NCI-H1694 (cell line): ENCODE data around the gene CAMK4.

ENCODE experiments used
- DNase-seq: peaks from one replicate; lab custom pipeline; 2025; lab: John Stamatoyannopoulos, UW

Gene CAMK4

DNA sequence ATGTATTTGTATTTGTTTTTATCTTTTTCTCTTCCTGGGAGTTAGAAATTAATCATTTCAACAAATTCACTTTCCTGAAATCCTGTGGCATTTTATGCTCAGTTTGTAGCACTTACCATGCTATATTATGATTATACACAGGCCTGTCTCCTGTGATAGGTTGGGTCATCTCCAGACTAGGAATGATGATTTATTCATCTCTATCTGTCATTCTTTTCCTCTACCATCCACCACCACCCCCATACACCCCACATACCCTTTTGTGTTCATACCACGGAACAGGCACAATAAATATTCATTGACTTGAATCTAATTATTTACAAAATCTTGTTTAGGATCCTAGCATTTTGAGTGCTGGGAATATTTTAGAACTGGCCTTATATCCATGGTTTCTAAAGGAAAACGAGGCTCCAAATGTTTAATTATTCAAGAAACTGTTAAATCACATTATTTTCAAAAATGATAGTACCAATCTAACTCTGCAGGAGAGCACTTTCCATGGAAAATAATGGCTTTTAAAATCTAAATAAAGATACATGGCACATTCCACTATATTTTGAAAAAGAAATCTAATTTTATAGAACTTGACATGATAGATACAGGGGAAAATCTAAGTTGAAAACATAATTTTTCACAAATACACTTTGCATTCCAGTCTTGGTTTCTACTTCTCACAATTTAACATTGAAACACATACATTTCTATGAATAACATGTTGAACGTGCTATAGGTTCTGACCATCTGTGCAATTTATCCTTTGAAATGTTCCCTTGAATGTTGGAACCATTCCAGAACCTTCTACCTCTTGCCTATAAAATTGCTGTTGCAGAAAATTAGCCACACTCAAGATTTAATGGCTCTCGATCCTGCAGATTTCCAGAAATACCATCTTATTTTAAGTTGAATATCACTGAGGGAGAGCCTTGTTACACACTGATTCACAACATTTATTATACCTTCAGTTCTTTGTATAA lies 198.8 kb downstream of the CAMK4 start:
- DNase-seq = peak; percentile 73

DNA sequence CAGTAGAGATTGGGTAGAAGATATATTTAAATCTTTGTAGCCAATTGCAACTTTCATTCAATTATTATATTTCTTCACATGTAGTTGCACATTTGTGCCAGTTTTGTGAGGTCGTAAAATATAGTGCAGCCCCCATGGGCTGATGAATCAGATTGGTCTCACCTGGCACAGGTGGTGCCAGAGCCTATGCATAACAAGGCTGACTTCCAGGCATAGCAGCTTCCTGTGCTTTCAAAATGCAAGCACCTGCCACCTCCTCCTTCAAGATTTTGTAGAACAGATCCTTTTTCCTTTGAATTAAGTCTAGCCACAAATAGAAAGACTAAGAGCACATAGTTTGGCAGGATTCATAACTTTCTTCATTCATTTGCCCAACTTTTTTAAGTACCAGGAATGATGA lies 201.0 kb downstream of the CAMK4 start:
- DNase-seq = no peak

DNA sequence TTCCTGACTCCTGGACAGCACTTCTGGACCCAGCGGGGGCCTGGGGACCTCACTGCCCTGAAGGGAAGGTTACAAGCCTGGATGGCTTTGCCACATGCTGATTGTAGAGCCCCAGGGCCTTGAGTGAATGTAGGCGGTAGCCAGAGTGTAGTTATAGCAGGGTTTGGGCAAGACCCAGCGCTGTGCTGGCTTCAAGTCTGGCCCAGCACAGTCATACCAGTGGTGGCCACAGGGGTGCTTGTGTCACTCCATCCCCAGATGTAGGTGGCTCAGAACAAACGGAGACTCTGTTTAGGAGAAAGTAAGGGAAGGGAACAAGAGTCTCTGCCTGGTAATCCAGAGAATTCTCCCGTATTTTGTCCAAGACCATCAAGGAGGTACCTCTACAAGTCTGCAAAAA lies 203.6 kb downstream of the CAMK4 start:
- DNase-seq = no peak

DNA sequence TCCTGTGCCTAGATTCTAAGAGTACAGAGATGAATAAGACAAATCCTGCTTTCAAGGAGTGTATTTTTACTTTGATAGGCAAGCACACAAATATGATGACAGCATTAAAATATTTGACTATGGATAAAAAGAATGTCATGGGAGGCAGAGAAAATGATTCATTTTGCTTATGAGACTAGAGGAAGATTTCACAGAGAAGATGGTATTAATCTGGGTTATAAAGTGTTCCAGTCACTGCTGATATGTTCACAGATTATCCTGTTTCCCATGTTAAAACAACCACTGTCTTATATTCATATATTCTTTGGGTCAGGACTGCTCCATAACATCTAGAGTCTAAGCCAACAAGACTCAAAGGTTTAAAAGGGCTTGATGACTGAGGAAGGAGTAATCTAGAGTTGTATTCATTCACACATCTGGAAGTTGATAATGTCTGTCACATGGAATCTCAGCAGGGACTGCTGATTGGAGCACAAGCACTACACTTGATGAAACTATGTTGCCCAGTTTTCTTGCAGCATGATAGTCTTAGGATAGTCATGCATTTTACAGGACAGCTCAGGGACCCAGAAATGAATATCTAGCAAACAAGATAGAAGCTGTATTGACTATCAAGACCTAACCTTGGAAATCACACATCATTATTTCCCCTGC lies 208.8 kb downstream of the CAMK4 start:
- no peak for DNase-seq

DNA sequence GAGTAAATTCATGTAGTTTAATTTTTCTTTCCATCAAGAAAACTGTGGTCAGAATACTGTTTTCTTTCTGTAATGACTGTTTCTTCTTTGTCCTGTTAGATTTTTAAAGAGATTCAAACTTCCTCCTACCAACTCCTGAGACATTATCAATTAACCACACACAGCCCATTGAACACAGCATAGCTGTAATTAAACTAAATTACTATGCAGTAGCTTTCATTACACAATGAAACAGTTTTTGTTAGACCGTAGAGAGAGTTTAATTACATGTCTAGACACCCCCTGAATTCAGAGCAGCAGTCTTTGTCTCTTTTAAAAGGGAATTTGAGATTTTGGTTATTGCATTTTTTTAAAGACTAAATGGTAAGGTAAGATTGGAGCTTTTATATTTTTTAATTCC lies 210.6 kb downstream of the CAMK4 start:
- no peak for DNase-seq

DNA sequence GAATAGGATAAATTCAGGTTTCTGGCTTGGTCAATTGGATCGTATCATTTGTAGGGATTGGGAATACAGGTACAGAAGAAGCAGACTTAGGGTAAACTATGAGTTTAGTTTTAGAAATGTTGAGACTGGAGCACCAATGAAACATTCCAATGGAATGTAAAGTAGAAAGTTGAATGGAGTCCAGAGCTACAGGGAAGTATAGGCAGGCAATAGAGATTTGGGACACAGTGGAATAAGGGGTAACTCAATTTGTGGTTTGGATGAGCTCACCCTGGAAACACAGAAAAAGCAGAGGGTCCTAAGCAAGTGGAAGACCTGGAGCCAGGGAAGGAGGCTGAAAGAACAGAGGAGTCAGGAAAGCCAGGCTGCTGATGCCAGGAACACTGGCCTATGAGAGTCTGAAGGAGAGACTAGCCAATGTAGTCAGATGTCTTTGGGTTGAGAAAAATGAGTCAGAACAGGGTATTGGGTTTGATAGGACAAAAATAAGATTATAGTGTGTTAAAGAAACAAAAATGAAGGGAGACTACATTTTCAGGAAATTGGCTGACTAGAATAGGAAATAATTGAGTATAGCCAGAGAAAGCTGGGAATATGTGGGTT lies 215.4 kb downstream of the CAMK4 start:
- no peak for DNase-seq

DNA sequence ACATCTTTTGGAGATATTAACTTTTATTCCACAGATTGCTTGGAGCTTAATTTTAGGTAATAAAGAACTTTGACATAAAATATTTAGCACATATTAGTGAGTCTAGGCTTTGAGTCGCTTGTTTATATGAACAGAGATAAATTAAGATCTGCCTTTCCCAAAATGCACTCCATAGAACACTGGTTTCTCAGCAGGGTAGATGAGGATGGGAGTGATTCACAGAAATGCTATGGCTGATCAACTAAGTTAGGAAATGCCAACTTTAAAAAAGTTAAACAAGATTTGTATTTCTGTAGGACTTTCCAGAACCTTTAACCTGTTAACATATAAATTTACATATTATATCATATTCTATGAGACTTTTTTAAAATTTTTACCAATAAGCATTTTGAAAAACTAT lies 222.9 kb downstream of the CAMK4 start:
- DNase-seq = no peak

DNA sequence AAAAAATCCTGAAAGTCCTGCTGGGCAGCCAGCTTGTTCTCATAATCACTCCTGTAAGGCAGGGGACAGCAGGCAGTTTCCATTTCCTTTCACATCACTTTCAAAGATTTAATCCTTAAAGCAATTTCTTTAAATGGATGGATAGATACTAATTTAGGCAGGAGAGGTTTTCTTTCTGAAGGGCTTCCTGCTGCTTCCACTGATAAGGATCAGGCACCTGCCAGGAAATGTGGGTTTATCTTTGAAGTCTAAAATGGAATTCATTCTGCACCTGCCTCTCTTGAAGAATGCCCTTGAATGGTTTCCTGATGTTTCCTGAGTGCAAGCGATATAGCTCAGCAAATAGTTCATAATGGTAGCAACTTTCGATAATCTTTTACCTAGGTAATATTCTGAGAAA lies 223.6 kb downstream of the CAMK4 start:
- no peak for DNase-seq

DNA sequence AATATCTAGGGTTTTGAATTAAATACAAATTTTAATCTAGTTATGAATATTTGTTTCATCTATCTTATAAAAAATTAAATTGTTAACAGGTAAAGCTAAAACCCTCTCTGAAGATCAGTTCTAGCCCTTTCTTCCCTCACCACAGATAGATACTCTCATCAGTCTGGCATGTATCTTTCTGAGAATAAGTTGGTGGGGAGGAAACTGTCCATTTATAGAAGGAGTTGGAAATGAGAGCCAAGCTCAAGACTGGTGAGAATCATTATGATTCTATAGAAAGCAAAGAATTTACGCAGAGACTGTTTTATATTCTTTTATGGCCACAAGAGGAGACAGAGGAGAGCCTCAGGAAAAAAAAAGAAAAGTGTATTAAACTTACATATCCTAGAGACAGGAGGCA lies 229.1 kb downstream of the CAMK4 start:
- no peak for DNase-seq

DNA sequence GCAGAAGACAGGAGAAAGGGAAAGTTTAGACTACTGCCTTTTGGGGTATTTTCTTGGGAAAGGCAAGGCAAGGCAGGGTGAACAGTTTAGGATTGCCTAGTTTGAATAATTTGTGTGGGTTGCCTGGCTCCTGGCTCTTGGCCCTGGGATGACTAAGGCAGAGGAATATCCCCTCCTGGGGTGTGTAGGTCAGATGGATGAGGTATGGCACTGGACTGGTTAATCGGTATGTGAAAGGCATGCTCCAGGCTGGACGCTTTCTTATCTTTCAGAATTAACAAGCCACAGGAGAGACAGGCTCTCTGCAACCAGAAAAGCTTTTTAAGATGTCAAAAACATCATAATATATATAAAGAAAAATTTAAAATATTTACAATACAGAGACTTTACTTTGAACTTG lies 229.6 kb downstream of the CAMK4 start:
- no peak for DNase-seq

DNA sequence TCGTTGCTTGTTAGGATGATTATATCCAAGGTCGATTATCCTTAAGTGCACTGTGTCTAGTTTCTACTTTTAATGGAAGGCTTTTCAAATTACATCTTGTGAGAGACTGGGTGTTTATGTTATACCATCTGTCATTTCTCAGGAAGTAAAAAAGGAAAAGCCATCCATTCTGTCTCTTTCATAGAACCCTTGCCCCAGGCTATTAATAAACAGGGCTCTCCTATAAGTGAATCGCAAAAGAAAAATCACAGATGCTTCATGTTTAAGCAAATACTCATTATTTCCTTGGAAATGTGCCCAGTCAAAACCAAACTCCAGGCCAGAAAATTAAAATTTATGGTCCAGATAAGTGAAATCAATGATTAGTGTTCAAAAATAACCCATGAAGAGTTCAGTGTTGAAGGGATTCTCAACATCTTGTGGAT lies 230.0 kb downstream of the CAMK4 start:
- peak; percentile 94 for DNase-seq

DNA sequence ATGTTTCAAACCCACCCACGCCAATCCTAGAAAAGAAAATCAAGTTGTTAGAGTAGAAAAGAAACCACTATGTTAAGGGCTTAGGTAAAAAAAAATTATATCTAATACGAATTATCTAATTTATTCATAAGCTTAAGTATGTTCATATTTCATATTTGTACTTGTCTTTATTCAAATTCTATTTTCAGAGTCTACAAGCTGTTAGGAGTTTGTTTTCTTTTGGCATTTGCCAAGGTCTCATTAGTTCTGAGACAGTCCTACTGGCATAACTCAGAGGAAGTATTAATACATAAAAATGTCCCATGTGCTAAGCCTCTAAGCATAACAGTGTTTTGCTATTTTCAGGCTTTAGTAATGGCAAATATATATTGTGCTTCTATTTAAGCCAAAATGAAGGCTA lies 230.6 kb downstream of the CAMK4 start:
- peak; percentile 16 for DNase-seq

DNA sequence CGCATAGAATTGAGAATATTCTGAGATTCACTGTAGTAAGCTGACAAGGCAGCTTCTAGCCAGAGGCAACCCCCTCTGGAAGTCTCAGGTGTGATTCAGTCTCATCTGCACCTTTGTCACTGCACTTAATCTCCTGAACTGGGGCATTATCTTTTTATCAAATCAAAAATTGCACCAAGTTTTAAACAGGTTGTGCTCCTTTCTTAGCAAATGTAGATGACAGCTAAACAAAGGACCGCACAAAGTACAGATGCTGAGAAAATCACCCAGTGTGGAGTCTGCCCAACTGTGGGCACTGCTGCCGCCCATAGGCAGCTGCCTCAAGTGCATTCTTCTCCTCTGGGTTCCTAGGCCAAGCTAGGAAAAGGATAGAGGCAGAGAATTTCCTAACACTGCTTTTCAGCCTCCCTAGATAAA lies 237.1 kb downstream of the CAMK4 start:
- DNase-seq = peak; percentile 56

DNA sequence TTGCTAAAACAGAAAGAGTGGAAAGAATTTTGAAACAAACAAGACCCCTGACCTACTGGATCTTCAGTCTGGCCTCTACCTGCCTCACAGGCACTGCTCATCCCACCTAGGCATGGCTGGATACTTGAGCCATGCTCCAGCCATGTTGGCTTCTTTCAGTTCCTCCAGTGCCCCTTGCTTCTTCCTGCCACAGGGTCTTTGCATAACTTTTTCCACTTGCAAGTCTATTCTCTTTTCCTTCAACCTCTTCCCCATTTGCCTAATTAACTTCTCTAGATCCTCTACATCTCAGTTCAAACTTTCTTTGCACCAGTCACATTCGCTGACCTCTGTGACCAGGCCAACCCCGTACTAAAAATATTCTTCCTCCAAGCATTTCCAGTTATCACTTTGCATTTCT lies 237.8 kb downstream of the CAMK4 start:
- no peak for DNase-seq

DNA sequence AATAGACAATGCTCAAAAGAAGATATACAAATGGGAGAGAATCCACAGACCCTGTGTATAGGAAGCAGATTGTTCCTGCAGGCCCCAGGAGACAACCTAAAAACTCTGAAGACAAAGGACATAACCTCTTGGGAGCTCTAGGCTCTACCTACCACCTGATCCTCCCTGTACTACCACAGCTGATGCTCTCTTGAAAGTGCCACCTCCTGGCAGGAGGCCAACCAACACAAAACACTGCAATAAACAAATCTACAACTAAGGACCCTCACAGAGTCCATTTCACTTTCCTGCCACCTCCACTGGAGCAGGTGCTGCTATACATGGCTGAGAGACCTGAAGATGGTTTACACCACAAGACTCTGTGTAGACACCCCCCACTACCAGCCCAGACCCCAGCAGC lies 239.1 kb downstream of the CAMK4 start:
- DNase-seq = no peak

DNA sequence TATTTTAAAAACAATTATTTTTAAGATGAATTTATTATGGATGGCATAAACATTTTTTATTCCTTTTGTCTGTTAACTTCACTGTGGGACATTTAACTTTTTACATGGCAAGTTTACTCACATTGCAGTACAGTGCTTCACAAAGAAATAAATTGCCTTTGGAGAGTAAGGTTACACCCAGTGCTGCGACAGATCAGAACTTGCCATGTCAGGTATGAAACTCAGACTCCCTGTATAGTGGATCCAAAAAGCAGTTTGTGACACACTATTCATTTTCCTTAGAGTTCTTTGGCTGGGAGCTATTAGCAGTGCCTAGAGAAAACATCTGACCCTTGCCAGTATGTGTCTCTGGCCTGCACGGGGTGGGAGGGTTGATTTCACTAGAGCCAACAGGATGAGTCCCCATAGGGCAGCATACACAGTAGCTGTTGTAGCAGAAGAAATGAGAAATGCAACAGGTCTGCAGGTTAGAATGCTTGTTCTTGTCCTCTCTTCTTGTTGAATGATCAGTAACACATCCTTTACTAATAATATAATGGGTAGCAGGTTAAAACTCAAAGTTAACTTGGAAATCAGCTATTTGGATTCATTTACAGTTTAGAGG lies 245.2 kb downstream of the CAMK4 start:
- no peak for DNase-seq

DNA sequence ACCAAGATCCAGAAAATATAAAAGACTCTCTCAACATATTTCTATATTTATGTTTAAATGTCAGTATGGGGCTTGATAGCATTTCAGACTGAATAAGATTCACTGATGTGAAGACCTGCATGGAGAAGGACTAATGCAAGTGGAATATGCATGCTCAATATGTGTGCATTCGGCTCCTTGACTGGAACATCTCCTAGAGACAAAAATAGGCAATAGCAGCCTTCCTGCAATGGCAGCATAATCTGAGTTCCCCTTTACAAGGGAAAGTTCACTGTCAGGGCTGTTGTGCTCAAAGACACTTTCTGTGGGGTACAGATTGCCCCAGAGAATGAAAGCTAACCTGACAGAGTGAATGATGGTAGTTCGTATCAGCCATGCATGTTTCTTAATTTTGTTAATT lies 245.7 kb downstream of the CAMK4 start:
- no peak for DNase-seq

DNA sequence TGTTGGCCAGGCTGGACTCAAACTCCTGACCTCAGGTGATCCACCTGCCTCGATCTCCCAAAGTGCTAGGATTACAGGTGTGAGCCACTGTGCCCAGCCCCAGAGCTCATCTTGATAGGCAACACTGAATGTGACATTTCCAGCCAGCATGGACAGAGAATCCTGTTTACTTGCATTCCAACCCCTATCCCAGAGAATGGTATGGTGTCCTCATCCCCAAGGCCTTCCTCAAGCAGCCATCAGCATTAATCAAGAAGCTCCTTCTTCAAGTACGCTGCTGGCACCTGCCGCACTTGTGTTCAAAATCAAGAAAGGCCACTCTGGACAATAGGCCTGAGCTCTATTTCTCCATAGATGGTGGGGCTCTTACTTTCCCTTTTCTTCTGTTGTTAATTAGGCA lies 247.9 kb downstream of the CAMK4 start:
- no peak for DNase-seq

DNA sequence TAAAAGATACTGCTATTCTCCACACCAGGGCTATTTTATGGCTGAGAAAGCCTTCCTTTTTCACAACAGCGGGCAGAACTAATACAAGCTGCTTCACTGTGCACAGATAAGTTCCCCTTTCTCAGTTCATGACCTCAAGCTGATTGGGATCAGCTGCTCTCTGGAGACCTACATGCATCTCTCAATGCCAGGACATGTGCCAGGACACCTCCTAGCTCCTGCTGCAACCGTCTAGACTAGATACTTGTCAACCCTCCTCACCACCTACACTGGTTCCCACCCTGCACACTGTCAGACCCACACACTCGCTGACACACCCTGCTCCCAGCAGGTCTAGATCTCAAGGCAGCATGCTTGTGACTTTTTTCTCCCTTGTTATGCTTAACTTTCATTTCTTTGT lies 248.4 kb downstream of the CAMK4 start:
- DNase-seq = no peak

DNA sequence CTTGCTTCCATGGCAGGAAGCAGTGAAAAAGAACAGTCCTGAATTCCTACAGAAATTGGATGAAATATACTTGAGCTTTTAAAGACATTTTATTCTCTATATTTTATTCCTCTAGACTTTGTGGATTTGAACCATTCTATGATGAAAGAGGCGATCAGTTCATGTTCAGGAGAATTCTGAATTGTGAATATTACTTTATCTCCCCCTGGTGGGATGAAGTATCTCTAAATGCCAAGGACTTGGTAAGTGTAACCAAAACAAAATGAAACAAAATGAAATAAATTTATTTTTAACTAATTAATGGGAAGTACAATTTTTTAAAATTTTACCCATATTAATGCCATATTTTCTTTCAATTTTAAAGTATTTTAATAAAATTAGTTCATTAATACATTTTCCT lies 254.1 kb downstream of the CAMK4 start:
- DNase-seq = peak; percentile 45

DNA sequence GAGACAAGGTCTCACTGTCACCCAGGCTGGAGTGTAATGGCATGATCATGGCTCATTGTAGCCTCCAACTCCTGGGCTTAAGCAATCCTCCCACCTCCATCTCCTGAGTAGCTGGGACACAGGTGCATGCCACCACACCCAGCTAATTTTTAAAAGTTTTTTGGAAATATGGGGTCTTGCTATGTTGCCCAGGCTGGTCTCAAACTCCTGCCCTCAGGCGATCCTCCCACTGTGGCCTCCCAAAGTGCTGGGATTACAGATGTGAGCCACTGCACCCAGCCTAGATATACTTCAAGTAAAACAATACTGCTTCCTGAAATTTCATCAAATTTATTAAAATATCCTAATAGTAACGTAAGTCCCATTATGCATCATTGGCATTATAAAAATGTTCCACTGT lies 254.7 kb downstream of the CAMK4 start:
- no peak for DNase-seq

DNA sequence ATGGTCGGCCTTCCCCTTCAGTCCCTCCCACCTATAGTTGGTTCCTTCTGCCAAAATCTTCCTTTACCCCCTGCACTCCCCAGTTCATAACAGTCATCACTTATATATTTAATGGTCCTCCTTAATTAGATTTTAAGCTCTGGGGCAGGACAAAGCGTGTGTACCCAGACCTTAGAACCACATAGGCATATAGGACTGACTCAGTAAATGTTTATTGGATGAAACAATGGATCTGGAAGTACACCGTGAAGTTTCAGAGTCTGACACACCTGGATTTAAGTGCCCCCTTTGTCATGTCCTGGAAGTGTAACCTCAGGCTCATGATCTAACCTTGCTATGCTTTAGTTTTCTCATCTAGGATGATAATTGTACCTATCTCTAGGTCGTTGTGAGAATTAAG lies 256.2 kb downstream of the CAMK4 start:
- DNase-seq = no peak

DNA sequence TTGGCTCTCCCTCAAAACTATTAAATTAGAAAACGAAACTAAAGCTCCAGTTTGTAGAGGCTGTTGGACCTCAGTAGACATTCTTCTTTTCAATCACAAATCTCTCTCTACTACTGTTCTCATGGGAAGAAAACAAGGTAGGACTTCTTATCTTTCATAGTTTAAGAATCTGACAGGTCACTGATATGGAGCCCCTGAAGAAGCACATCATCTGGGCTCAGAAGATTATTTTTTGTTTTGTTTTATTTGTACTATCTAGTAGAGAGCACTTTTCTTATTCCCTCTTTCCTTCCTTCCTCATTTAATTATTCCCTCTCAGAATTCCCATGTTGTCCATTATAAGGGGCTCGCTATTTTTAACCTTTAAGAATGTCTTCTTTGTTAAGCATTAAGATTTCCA lies 261.9 kb downstream of the CAMK4 start:
- no peak for DNase-seq
